Measurements from ENCODE around the gene MAGI1.
"Not testable (repeated sequence)": the region's sequence is repeated elsewhere in the genome, so short reads cannot be mapped to it uniquely, and the experiment has no call there.

MAGI1 gene

GRCh38 chr3:65733459-65733858 lies 305.3 kb downstream of the MAGI1 start:
- DNase-seq, result no peak

DNA sequence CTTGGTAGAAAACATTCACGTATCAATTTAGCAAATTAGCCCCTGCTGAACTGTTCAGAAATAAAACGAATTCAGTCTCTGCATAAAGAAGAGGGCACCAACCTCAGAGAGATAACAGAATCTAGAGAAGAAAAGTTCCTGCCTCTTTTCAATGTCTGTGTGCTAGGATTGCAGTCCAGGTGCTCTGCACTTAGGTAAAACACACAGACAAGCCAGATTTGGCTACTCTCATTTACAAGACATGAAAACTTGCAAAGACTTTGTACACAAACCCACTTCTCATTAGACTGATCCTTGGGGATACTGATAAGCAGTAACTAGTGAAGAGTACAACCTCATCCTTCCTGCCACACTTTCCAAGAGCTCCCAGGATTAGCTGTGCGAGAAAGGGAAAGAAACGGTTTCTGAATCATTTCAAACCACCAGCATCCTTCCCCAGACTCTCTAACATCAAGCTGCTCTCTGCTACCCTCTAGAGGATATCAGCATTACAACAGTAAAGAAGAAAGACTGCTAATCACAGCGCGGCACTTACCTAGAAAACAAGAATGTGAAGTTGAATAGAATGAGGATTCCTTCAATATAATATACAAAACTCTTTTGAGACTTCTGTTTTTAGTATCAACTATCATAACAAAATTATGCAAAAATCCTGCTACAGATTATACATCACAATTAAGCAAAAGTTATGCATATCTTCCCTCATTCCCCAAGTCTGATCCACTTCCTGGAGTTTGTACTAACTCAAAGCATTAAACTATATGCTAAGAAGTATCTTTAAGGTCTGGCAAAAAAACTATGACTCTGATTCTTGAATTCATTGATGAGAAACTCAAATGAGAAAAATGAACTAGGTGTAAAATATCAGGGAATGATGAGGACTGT lies 306.4 kb downstream of the MAGI1 start:
- DNase-seq, result peak; percentile 6

- DNase-seq, result no peak
These were observed 308.3 kb downstream of the MAGI1 start for GRCh38 chr3:65730449-65730848.

GRCh38 chr3:65729973-65730372 lies 308.7 kb downstream of the MAGI1 start:
- DNase-seq, result no peak

GRCh38 chr3:65729555-65729954 lies 309.2 kb downstream of the MAGI1 start:
- DNase-seq, result no peak

DNA sequence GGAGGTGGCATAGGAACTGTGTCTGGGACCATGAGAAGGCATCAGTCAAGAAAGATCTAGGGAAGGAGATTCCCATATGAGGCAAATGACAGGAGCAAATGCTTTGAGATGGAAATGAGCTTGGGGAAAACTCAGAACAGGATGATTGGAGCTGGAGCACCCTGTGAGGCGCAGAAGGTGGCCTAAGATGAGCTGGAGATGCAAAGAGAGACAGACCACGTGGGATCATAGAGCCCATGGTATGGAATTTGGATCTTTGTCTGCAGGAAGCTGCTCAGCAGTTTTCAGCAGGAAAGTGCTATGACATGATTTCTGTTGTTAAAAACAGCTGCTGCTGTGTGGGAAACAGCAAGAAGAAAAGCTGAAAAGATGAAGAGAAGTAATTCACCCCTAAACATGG lies 310.6 kb downstream of the MAGI1 start:
- no peak for DNase-seq

GRCh38 chr3:65723985-65724384 lies 314.7 kb downstream of the MAGI1 start:
- DNase-seq, result no peak

DNA sequence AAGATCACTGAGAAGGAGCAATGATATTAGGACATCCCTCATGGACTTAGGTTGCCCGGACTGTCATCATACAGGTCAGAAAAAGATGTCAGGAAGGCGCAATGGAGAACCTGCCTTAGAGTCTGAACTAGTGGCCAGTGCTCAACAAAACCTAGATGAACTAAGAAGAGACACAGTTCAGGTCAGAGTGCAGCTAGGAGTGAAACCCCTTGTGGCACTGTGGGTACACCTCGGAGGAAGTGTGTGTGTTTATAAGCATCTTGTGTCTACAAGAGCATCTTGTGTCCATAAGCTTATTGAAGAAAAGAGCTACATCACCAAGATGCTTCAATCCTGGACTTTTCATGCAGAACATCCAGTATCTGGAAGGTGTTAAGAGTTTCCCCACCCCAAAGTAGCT lies 315.7 kb downstream of the MAGI1 start:
- DNase-seq, result no peak

- no peak for DNase-seq
These were observed 317.6 kb downstream of the MAGI1 start for GRCh38 chr3:65720989-65721737.

DNA sequence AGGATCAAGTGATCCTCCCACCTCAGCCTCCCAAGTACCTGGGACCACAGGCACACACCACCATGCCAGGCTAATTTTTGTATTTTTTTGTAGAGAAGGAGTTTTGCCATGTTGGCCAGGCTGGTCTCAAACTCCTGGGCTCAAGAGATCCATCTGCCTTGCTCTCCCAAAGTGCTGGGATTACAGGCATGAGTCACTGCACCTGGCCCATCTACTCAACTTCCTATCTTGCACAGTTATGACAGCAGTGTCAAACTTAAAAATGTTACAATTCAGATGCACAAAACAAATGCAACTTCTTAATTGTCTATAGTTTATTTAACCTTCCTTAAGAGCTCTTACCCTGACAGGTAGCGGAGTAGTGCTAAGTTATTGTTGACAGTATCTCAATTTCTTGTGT lies 319.1 kb downstream of the MAGI1 start:
- DNase-seq, result not testable (repeated sequence)

GRCh38 chr3:65717676-65718346 lies 320.9 kb downstream of the MAGI1 start:
- DNase-seq, result no peak

DNA sequence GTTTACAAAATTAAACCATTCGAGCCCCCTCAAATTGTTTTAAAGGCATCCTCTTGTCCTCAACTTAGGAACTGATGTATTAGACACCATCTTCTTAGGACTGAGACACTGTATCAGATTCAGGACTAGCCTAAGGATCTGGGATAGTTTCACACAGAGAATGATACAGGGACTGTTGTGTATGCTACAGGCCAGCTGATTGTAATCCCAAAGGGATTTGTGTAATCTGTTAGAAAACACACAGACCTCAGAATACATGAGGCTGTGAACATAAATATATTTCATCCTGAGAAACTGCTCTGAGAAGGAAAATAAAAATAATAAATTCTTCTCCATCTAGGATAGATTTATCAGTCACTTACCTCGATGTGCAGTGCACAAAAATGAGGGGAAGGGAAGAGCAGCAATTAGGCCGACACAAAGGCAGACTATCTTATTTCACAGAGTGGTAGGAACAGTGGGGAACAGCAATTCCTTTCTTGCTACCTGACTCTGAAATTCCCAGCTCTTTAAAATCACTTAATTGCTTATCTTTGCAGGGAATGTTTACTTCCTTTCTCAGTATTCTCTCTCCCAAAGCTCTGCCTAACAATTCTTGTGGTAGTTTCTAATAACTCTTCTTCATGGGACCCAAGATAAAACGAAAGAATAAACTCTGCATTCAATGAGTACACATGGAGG lies 322.5 kb downstream of the MAGI1 start:
- DNase-seq, result no peak

DNA sequence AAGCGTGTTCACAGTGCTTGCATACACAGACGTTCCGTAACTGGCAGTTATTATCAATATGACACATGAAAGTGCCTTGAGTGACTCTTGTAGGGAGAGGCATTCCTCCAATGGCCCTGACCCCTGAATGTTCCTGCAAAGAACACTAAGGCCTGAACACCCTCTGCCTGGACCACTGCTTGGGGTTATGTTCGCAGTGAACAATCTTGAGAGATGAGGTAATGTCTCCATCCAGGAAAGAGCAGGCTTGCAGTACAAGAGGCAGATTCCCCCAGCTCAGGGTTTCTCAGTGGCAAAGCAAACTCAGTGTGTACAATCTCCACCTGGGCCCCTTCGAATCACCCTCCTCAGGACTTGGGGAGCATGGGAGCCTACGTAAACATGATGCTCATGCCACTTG lies 324.6 kb downstream of the MAGI1 start:
- no peak for DNase-seq

DNA sequence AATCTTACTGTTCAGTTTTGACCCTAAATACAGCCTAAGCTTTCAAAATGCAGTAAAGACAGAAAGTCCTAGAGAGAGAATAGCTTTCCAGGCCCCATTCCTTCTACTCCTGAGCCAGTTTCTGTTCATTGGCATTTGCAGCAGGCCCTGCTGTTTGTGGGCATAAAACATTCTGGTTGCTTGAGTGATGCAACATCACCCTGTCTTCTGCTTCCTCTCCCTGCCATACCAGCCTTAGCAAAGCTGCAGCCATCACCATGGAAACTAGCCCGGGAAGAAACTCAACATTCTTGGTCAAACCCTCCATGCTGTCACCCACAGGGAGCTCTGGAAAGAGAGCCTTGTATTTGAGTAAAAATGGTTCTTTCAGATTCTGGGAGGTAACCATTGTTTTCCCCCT lies 325.7 kb downstream of the MAGI1 start:
- DNase-seq, result no peak

DNA sequence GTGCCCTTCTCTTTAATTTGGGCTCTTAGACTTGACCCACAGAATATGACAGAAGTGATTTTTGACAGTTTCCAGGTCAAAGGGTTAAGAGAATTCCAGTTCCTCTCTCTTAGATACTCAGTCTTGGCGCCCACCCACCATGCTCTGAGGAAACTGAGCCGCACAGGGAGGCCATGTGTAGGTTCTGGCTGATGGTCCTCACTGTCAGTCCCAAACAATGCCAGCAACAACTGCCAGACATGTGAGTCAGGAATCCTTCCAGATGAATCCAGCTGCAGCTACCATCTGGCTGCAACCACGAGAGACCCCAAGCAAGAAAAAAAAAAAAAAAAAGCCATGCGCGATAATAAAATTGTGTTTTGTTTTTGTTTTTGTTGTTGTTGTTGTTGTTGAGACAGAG lies 326.6 kb downstream of the MAGI1 start:
- DNase-seq, result no peak

DNA sequence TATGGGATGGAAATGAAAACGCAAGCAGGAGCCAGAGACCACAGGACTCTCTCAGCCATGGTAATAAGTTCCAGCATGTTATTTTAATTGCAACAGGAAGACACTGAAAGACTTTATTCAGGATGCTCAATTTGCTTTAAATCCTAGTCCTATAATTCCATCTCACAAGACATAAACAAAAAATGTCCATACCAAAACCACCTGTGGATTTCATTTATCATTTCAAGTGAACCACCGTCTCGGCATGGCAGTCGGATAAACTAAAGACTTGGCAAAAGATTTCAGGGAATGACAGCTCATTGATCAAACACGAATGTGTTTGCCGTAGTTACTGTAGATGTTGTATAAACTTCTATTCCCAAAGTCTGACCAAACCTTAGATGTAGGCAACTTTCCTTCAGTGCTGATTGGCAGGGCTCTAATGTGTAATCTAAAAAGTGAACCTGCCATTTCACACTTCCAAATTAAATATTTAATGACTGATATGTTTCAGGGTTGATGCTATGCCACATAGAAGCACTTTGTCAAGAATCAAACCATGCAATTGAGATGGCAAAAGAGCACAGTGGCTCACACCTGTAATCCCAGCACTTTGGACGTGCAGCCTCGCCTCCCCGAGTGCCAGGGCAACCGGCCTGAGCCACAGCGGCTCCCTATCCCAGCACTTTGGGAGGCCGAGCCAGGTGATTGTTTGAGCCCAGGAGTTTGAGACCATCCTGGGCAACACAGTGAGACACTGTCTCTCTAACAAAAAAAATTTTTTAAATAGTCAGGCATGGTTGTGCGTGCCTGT lies 331.7 kb downstream of the MAGI1 start:
- no peak for DNase-seq

DNA sequence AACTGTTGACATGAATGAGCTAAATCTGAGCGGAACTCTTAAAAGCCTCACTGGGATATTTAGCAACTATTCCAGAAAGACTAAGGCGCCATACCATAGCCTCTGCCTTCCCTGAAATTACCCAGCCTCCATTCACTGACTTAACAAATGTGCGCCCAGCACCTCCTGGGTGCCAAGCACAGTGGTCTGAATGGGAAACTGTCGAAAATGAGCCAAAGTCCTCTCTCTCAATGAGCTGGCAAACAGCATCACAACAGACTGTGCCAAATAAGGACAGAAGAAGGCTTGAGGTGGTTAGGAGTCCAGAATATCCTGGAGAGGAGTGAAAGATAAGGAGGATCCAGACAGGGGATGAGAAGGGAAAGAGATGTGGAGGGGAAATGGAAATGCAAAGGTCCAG lies 332.4 kb downstream of the MAGI1 start:
- DNase-seq, result no peak

GRCh38 chr3:65703820-65704219 lies 334.9 kb downstream of the MAGI1 start:
- no peak for DNase-seq

DNA sequence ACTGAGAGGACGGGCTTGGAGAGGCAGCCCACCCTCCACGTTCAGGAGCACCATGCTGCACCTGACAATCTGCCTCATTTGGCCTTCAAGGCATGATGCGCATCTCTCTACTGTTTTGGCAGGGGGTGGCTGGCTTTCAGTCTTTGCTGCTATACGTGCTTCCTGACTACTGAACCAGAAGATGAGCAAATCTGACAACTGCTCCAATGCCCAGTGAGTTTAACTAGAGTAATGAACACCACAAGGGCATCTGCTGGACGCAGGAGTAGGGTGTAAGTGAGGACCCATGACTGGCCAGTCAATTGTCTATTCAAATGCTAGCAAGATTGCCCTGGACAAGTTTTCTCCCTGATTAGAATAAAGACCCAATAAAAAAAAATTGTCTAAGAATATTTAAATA lies 335.7 kb downstream of the MAGI1 start:
- no peak for DNase-seq

- DNase-seq, result no peak
These were observed 336.5 kb downstream of the MAGI1 start for GRCh38 chr3:65702202-65702601.

DNA sequence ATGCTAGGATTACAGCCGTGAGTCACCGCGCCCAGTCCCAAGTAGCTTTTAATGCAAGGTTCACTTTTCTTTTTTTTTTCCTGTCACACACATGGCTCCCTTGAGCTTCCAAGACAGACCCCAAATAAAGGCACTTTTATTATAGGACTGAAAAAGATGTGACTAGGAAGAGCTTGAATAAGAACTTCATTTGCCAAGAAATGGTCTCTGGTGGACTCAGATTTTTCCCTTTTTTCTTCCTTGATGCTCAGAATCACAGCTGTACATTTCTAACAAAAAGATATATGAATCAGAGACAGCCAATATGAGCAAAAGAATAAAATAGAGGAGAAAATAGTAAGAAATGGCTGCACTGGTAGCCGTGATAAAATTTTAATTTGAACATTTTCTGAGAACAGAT lies 337.2 kb downstream of the MAGI1 start:
- no peak for DNase-seq

- no peak for DNase-seq
These were observed 349.3 kb downstream of the MAGI1 start for GRCh38 chr3:65689436-65689835.

All from NCI-H2029 treated with DMSO at 0.1 percent for 48 hours (cell line).